GM12801 (cell line): ENCODE measurements around the gene PARD3B.

ENCODE experiments used
- CTCF ChIP-seq: IDR thresholded peaks from one replicate; pipeline ENCODE4 v1.5.1; 2011; ENCODE audit warnings: control low read depth; ENCODE audit not compliant: insufficient read length; ENCODE audit errors: extremely low read depth

PARD3B gene

GRCh38 chr2:205411558-205411957 is 866.3 kb downstream of the PARD3B start:
- TF ChIP-seq CTCF = no peak

- TF ChIP-seq CTCF = no peak
Observed at GRCh38 chr2:205424326-205424725, 879.1 kb downstream of the PARD3B start.

GRCh38 chr2:205425102-205425501 is 879.8 kb downstream of the PARD3B start:
- no peak for TF ChIP-seq CTCF

- no peak for TF ChIP-seq CTCF
Observed at GRCh38 chr2:205427112-205427511, 881.8 kb downstream of the PARD3B start.

- no peak for TF ChIP-seq CTCF
Observed at GRCh38 chr2:205428811-205429210, 883.5 kb downstream of the PARD3B start.

GRCh38 chr2:205435970-205436369 is 890.7 kb downstream of the PARD3B start:
- TF ChIP-seq CTCF = no peak

- no peak for TF ChIP-seq CTCF
Observed at GRCh38 chr2:205438241-205438640, 893.0 kb downstream of the PARD3B start.

GRCh38 chr2:205439621-205440020 is 894.3 kb downstream of the PARD3B start:
- no peak for TF ChIP-seq CTCF
